Embryonic facial prominence (tissue), 1 donor: ENCODE results near the gene DNAJC8.

ENCODE experiments used
- DNase-seq: peaks from one replicate; pipeline ENCODE4 v3.0.0-alpha.2; 2016; ENCODE audit errors: extremely low spot score

The DNAJC8 gene

DNA sequence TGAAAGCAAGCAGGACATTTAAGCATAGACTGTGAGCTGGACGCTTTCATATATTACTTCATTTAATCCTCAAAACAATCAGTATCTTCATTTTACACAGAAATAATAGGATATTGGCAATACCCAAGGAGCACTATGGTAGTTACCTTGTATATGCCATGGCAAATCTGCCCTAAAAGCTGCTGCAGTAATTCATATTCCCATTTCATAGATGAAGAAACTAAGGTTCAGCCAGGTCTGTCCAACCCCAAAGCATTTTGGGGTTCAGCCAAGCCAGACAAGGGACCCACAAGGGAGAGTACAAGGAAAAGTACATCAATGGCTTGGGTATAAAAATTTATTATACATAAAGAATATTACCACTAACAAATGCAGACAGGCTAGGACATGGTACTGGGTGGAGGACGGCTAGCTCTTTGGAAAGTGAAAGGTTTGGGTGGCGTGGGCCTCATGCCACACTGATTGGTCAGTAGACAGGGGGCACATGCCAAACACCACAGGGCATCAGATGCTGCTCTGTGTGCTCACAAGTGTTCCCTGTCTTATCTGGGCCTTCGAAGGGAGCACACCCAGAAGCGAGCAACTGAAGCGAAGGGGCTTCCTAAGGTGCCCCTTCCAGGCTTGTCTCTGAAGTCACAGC is 32.5 kb downstream of the DNAJC8 start:
- DNase-seq: no peak

- no peak for DNase-seq
Measured at GRCh38 chr1:28199328-28200233, 33.2 kb downstream of the DNAJC8 start.

GRCh38 chr1:28197682-28198415 is 35.0 kb downstream of the DNAJC8 start:
- no peak for DNase-seq

DNA sequence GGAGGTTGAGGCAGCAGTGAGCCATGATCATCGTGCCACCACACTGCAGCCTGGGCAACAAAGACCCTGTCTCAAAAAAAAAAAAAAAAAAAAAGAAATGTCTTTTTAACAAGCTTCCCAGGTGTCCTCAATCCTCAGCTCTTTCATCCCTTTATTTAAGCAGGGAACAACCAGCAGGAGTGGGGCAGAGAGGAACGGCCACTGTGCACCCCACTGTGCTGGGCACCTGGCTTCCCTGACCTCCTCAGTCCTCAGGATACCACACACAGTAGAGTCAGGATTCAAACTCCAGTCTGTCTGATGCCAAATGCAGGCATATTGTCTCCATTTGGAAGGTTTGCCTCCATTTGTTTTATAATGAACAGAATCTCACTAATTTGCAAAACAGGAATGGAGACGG is 36.5 kb downstream of the DNAJC8 start:
- no peak for DNase-seq

DNA sequence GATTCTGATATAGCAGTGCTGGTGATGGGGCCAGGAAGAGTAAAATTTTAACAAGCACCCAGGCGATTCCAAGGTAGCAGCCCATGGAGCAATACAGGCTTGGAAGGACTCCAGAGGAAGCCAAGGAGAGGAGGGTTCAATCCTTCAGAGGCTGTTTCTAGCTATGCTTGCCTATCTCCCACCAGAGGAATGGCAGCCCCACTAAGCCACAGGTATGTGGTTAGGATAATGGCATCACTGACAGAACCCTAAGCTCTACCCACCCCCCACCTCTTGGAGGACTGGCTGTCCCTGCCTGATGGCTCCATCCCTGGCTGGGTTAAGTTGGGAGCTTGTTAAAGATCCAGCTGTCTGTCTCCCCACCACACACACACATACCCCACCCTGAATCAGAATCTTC is 37.0 kb downstream of the DNAJC8 start:
- DNase-seq: no peak

- no peak for DNase-seq
Measured at GRCh38 chr1:28194326-28195035, 38.3 kb downstream of the DNAJC8 start.

DNA sequence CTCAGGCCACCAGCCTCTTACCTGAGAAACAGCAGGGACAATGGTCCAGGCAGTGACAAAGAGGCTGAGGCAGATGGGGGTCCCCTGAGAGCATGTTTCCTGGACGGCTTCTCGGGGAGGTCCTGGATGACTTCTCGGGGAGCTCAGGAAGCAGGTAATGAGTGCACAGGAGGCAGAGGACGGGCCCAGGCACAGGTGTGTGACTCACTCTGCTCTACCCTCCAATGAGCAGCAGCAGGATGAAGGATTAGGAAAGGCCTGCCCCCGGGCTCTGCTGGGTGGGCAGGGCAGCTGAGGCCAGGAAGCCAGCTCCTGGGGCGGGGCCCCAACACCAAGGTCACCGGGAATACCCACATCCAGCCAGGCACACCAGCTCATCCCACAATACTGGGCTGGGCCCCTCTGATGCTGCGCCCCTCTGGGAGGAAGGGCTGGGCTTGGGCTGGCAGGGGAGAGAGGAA is 39.1 kb downstream of the DNAJC8 start:
- DNase-seq: no peak

GRCh38 chr1:28190996-28191645 is 41.7 kb downstream of the DNAJC8 start:
- DNase-seq: no peak

DNA sequence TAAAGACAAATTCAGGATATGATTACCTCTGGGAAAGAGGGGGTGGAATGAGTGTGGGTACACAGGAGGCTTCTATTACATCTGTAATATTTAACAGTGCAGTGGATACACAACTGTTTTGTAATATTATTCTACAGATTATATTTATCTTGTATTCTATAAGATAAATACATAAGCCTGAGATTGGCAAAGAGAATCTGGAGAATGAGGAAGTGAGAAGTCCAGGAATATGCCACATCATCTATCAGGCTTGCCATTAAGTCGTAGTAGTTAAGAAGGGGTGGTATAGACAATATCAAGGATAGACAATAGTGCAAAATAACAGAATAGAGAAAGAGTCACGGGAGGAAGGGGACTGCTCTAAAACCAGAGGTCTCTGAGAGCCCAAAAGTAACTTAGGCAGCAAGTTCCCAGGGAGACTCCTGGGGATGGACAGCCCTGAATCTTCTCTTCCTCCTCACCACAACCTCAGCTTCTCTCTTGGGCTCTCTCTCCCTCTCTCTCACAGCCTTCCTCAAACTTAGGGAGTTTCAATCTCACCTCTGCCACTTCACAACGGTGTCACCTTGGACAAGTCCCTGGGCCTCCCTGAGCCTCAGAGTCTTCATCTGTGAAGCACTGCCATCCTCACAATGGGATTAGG is 42.4 kb downstream of the DNAJC8 start:
- DNase-seq: no peak

GRCh38 chr1:28185071-28185470 is 47.8 kb downstream of the DNAJC8 start:
- DNase-seq: no peak

DNA sequence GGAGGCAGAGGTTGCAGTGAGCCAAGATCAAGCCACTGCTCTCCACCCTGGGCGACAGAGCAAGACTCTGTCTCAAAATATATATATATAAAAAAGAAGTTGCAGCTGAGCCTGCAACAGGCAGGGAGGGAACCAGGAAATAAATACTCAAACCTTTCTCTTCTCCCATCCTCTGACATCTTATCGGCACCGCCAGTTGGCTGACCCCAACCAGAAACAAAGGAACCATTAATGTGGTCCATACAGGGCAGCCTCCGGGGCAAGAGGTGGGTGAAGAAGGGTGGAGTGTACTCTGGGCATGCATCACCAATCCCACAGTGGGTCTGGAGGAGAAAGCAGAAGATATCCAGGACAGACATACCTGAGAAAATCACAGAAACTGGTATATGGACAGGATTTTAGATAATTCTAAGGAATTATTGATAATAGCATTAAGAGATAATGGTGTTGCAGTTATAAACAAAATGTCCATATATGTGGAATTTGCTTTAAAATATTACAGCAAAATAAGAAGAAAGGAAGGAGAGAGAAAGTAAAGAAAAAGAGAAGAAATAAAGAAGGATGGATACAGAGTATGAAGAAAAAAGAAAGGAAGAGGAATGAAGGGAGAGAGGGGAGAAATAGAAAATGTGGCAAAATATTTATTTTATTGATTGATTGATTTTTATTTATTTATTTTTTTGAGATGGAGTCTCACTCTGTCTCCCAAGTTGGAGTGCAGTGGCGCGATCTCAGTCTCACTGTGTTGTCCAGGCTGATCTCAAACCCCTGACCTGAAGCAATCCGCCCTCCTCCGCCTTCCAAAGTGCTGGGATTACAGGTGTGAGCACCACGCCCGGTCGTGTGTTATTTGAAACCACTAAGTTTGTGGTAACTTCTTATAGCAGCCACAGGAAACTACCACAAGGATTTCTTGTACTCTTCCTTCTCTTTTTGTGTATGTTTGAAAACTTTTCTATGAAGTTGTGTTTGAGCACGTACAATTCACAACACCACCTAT is 52.2 kb downstream of the DNAJC8 start:
- DNase-seq: no peak

GRCh38 chr1:28178690-28179485 is 53.9 kb downstream of the DNAJC8 start:
- no peak for DNase-seq

- DNase-seq: no peak
Measured at GRCh38 chr1:28176492-28177470, 56.0 kb downstream of the DNAJC8 start, which contains the start of gene PTAFR. TSS of gene PTAFR (minus strand) at chr1:28176690. CDS start at chr1:28151021, 25,669 bp downstream.

- DNase-seq: no peak
Measured at GRCh38 chr1:28175955-28176485, 56.8 kb downstream of the DNAJC8 start.

DNA sequence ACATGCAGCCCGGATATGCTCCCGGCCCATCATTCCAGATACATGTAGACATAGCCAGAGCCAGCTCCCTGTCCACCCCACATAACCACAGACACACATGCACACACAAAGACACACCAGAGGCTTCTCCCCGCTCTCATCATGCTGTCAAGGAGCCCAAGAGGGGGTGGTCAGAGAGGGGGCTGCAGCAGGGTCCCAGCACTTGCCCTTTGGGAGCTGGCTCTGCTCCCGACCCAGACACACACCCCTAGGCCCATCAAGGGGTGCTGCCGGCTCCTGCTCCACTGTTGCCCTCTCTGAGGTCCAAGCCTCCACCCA is 58.9 kb downstream of the DNAJC8 start:
- no peak for DNase-seq

DNA sequence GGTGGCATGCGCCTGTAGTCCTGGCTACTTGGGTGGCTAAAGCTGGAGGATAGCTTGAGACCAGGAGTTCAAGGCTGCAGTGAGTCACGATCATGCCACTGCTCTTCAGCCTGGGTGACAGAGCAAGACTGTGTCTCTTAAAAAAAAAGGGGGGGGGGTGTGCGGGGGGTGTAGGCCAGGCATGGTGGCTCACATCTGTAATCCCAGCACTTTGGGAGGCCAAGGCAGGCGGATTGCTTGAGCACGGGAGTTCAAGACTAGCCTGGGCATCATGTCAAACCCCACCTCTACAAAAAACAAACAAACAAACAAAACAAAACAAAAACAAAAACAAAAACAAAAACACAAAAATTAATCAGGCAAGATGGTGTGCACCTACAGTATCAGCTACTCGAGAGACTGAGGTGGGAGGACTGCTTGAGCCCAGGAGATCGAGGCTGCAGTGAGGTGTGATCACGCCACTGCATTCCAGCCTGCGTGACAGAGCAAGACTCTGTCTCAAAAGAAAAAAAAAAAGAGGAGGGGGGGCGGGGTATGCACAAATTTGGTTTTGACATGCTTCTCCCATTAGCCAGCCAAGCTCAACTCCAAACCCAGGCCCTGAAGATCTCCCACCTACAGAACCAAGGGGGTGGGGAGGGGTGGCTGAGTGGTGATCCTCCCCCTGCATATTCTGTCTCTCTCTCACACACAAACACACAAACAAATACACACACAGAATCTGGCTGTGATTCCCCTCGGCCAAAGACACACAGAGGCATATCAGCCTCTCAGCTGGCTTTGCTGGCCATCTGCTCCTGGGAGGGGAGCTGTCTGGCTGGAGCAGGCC is 59.5 kb downstream of the DNAJC8 start:
- DNase-seq: no peak
